Naive B cell (primary cell): ENCODE measurements around the gene ZCCHC17. TPM values are rescaled to one million over a fixed set of nuclear protein-coding genes. Genes with fewer than 3 reads are reported as not detected.

Experiments
- ATAC-seq, 2 donors: fragments of 150-1000 bp; cut with Tn5 transposase; 2 replicates each; pipeline ENCODE4 v1.10.0; 2021; ENCODE audit warnings: low read depth in 2 of 2, mild to moderate bottlenecking in 2 of 2, moderate library complexity in 2 of 2
- DNase-seq: peaks from one replicate; pipeline ENCODE4 v3.0.0; 2022
- H3K27ac Mint-ChIP-seq, 6 donors: one replicate each; pipeline ENCODE4 v1.8.0; 2020 to 2022; ENCODE audit warnings: mild to moderate bottlenecking in 6 of 6, mixed read lengths in 6 of 6, moderate library complexity in 5 of 6, inconsistent platforms in 2 of 6
- H3K27me3 Mint-ChIP-seq, 3 donors: one replicate each; pipeline ENCODE4 v1.8.0; 2021 to 2022; ENCODE audit warnings: mixed read lengths in 3 of 3, mild to moderate bottlenecking in 1 of 3
- H3K36me3 Mint-ChIP-seq, 2 donors: one replicate each; pipeline ENCODE4 v1.8.0; 2020 to 2022; ENCODE audit warnings: mixed read lengths in 2 of 2, inconsistent platforms in 1 of 2, mild to moderate bottlenecking in 1 of 2
- H3K4me1 Mint-ChIP-seq, 3 donors: one replicate each; pipeline ENCODE4 v1.8.0; 2020 to 2022; ENCODE audit warnings: mixed read lengths in 3 of 3, inconsistent platforms in 1 of 3, mild to moderate bottlenecking in 1 of 3, moderate library complexity in 1 of 3
- H3K4me3 Mint-ChIP-seq, 8 donors: one replicate each; pipeline ENCODE4 v1.8.0; 2020 to 2022; ENCODE audit warnings: mild to moderate bottlenecking in 8 of 8, mixed read lengths in 8 of 8, moderate library complexity in 8 of 8, inconsistent platforms in 2 of 8
- H3K9me3 Mint-ChIP-seq, 7 donors: one replicate each; pipeline ENCODE4 v1.8.0; 2020 to 2022; ENCODE audit warnings: mixed read lengths in 7 of 7, mild to moderate bottlenecking in 5 of 7, inconsistent platforms in 2 of 7, moderate library complexity in 1 of 7
- polyA plus RNA-seq, 6 donors: library from polyadenylated mRNA; unstranded; fragments of 300-500 nt; fragmentation: Illumina TruSeq; gene quantifications; one replicate each; pipeline ENCODE4 v1.2.3, GENCODE V29; 2021; ENCODE audit warnings: low read depth in 6 of 6

ZCCHC17 gene
- polyA plus RNA-seq, 6 donors from 2014 or later = 44.4 to 70.6 (median 50.6) TPM

DNA sequence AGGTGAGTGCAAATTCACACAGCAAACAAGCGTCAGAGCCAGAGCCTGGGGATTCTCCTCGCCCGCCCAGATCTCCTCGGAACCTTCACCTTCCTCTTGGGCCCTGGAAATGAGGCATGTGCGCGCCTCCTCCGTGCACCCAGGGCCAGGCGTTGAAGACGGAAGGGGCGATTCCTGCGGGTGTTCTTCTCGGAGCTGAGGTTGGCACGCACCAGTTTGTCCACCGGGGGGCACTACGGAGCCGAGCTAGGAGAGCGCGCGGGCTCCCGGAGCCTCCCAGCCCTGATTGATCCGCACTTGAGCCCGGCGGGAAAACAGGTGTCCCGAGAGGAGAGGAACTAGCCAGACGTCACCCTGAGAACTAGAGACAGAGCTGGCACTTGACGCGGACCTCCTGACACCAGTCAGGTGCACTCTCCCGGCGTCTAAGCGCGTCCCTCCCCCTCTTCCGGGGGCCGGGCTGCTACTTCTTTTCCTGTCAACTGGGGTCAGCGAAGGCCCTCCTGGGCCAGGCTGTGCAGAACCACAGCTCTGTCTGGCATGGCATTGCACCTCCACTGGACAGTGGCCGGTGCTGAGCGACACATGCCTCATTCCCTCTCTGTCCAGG, 97.9 kb downstream of the ZCCHC17 start:
- Mint-ChIP-seq H3K27me3 (peaks cover 0 to 8% (median 0%) of the 10 kb centered on the region in 3 donors), H3K4me3 (peak overlapping the region; percentile 80 to 96 (median 86)), H3K36me3 (no peaks in the 10 kb centered on the region), H3K4me1 (peaks cover 11 to 16% (median 15%) of the 10 kb centered on the region in 3 donors), H3K9me3 (no peaks in the 10 kb centered on the region), H3K27ac (peak overlapping the region; percentile 79 to 94 (median 83))
- ATAC-seq (peak; percentile 86 to 89), DNase-seq (peak; percentile 77)

DNA sequence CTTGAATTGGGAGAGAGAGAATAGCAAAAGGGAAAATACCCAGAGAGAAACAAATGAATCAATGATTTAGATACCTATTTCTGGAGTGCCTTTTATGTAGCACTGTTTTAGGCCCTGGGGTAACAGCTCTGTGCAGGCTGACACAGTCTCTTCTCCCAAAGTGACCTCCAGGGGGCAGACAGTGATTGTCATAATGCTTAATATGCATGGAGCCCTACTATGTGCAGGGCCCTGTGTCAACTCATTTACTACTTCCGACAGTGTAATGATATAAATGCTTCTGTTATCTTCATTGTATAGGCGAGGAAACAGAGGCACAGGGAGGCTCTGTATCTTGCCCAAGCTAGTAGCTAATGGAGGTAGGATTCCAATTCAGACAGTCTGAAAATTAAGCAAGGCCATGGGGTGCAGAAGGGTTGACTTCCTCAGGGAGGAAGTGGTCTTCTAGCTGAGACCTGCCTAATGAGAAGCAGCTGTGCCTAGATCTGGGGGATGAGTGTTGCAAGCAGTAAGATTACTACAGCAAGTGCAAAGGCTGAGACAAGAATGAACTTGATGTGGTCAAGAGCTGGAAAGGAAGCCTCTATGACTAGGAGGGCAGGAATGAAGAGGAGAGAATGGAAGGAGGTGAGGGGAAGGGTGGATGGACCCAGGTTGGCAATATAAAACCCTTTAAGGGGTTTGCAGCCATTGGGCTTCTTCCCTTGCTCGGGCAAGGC, 100.0 kb downstream of the ZCCHC17 start:
- Mint-ChIP-seq H3K4me1 (peaks cover 11 to 16% (median 15%) of the 10 kb centered on the region in 3 donors), H3K27me3 (peaks cover 0 to 8% (median 0%) of the 10 kb centered on the region in 3 donors), H3K4me3 (peak overlapping the region in 4 of 8 donors; percentile 3 to 32 (median 26)), H3K9me3 (no peaks in the 10 kb centered on the region), H3K36me3 (no peaks in the 10 kb centered on the region), H3K27ac (peak overlapping the region in 4 of 6 donors; percentile 19 to 92 (median 54))
- no peak for ATAC-seq
- DNase-seq = no peak

DNA sequence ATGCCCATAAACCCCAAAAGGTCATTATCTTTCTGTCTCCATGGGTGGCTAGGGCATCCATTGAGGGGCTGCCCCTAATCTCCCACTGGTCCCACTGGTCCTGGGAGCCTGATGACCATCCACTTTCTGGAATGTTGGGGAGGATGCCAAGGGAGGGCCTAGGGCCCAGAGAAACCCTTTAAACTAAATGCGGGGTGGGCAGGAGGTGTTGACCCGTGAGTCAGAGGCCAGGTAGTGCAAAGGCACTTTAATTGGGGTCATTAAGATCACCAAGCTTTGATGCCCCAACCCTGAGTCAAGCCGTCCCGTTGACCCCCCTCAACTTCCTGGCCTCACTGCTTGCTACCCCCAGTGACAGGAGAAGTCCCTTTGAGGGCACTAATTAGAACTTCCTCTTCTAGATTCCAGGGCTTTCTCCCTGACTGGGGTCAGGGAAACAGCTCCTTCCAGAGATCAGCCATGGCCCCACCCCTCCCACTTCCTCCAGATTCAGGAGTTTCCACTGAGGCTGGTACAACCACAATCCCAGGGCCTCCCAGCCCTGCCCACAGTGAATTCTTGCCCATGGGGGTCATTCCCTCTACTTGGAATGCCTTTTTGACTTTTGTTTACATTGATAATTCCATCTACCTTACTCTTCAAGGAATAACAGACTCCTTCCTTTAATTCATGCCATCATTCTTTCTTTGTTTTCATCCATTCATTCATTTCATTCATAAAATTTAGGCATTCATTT, 100.7 kb downstream of the ZCCHC17 start:
- H3K4me1 Mint-ChIP-seq = peaks cover 11 to 16% (median 15%) of the 10 kb centered on the region in 3 donors
- peak overlapping the region in 3 of 6 donors; percentile 11 to 47 (median 11) for H3K27ac Mint-ChIP-seq

DNA sequence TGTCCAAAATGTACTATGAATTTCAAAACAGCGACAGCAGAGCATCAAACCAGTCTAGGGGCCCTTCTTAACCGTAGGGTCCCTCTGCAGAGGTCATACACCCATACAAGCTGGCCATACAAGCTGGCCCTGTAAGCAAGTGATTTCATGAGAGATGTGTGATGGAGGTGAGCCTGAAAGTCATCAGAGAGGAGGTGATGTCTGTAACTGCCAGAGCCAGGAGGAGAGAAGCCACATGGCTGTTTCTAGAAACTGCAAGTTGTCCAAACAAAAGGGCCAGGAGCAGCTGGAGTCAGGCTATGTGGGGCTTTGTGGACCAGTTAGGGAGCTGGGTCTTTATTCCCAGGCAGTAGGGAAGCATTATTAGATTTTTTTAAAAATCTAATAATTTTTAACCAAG, 101.4 kb downstream of the ZCCHC17 start:
- Mint-ChIP-seq H3K9me3 (no peaks in the 10 kb centered on the region), H3K4me3 (no peak overlapping the region), H3K27me3 (peaks cover 0 to 1% (median 0%) of the 10 kb centered on the region in 3 donors), H3K36me3 (no peaks in the 10 kb centered on the region), H3K27ac (peak overlapping the region in 3 of 6 donors; percentile 11 to 61 (median 47)), H3K4me1 (peaks cover 11 to 16% (median 15%) of the 10 kb centered on the region in 3 donors)
- DNase-seq = no peak
- ATAC-seq = no peak

More for the DNA sequence above, 100.7 kb downstream of the ZCCHC17 start:
- H3K36me3 Mint-ChIP-seq = no peaks in the 10 kb centered on the region
- peaks cover 0 to 3% (median 0%) of the 10 kb centered on the region in 3 donors for H3K27me3 Mint-ChIP-seq
- ATAC-seq (no peak), DNase-seq (no peak)
- no peak overlapping the region for H3K4me3 Mint-ChIP-seq
- H3K9me3 Mint-ChIP-seq = no peaks in the 10 kb centered on the region

DNA sequence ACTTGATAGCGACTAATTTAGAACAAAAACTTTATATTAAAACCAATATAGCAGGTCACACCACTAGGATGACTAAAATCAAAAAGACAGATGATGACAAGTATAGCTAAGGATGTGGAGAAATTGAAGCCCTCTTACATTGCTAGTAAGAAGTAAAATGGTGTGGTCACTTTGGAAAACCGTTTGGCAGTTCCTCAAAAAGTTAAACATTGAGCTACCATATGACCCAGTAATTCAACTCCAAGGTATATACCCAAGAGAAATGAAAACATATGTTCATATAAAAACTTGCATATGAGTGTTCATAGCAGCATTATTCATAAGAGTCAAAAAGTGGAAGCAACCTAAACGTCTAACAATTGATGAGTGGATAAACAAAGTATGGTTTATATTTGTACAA, 103.1 kb downstream of the ZCCHC17 start:
- H3K36me3 Mint-ChIP-seq = no peaks in the 10 kb centered on the region
- no peak for ATAC-seq
- no peak for DNase-seq
- no peak overlapping the region for H3K4me3 Mint-ChIP-seq
- H3K27me3 Mint-ChIP-seq = peaks cover 2 to 8% (median 3%) of the 10 kb centered on the region in 3 donors
- no peak overlapping the region for H3K27ac Mint-ChIP-seq
- peaks cover 3 to 8% (median 6%) of the 10 kb centered on the region in 3 donors for H3K4me1 Mint-ChIP-seq
- peaks cover 0 to 5% (median 0%) of the 10 kb centered on the region in 7 donors for H3K9me3 Mint-ChIP-seq

DNA sequence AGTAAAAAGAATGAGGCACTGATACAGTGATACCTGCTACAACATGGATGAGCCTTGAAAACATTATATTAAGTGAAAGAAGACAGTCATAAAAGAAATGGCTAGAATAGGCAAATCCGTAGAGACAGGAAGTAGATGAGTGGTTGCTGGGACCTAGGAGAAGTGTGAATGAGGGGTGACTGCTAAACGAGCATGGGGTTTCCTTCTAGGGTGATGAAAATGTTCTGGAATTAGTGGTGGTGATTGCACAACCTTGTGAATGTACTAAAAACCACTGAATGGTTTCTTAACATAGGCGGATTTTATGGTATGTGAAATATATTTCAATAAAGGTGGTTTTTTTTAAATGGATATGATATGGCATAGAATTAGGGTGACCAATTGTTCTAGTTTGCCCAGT, 103.6 kb downstream of the ZCCHC17 start:
- no peak for ATAC-seq
- no peak overlapping the region for H3K27ac Mint-ChIP-seq
- H3K9me3 Mint-ChIP-seq = peaks cover 0 to 5% (median 0%) of the 10 kb centered on the region in 7 donors
- DNase-seq = no peak
- H3K4me1 Mint-ChIP-seq = peaks cover 0 to 4% (median 4%) of the 10 kb centered on the region in 3 donors
- H3K27me3 Mint-ChIP-seq = peaks cover 5 to 8% (median 6%) of the 10 kb centered on the region in 3 donors
- H3K36me3 Mint-ChIP-seq = no peaks in the 10 kb centered on the region
- no peak overlapping the region for H3K4me3 Mint-ChIP-seq

DNA sequence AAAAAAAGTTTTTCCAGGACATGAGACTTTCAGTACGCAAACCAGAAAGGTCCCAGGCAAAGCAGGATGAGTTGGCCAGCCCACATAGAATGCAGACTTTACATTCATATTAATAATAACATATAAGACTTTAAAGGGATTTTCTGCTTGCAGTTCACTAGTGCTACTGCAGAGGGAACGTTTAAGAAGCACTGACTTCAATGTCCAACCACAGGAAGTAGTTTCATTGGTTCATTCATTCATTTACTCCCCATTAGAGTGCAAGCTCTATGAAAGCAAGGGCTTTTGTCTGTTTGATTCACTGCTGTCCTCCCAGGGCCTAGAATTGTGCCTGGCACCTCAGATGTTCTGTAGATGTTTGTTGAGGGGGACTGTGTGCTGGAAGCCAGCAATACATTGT, 104.4 kb downstream of the ZCCHC17 start:
- Mint-ChIP-seq H3K4me3 (no peak overlapping the region), H3K27me3 (peaks cover 5 to 8% (median 6%) of the 10 kb centered on the region in 3 donors), H3K27ac (no peak overlapping the region), H3K4me1 (peaks cover 0 to 4% (median 4%) of the 10 kb centered on the region in 3 donors), H3K9me3 (peaks cover 0 to 5% (median 0%) of the 10 kb centered on the region in 7 donors), H3K36me3 (no peaks in the 10 kb centered on the region)
- DNase-seq (no peak), ATAC-seq (no peak)

DNA sequence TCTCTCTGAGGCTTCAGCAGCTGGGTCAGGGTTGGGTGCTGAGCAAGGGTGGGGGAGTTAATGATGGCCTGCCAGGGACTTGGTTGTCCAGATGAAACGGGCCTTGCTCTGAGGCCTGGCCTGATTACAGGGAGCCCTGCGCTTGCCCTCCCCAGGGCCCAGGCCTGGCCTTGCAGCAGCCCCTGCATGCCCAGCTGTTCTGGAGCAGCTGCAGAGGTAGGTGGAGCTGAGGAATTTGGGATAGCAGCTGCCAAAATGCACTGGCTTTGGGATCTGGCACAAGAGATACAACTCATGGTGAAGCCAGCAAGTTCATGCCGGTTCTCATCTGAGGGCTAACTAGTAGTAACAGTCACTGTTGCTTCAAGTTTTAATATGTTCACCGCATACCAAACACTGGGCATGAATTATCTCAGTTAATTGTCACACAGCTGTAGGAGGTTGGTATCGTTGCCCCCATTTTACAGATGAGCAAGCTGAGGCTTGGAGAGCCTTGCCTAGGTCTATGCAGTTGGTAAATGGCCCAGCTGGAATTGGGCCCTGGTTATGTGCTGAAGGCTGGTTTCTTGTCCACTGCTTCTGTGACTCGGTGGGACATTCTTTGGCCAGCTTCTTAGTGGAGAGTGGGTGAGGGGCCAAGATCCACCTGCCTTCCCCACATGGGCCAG, 108.9 kb downstream of the ZCCHC17 start:
- no peak overlapping the region for H3K4me3 Mint-ChIP-seq
- peak overlapping the region in 1 of 6 donors; percentile 77 for H3K27ac Mint-ChIP-seq
- ATAC-seq (no peak), DNase-seq (no peak)
- H3K36me3 Mint-ChIP-seq = no peaks in the 10 kb centered on the region
- H3K27me3 Mint-ChIP-seq = peaks cover 15 to 33% (median 31%) of the 10 kb centered on the region in 3 donors
- H3K4me1 Mint-ChIP-seq = no peaks in the 10 kb centered on the region
- peaks cover 0 to 5% (median 0%) of the 10 kb centered on the region in 7 donors for H3K9me3 Mint-ChIP-seq

DNA sequence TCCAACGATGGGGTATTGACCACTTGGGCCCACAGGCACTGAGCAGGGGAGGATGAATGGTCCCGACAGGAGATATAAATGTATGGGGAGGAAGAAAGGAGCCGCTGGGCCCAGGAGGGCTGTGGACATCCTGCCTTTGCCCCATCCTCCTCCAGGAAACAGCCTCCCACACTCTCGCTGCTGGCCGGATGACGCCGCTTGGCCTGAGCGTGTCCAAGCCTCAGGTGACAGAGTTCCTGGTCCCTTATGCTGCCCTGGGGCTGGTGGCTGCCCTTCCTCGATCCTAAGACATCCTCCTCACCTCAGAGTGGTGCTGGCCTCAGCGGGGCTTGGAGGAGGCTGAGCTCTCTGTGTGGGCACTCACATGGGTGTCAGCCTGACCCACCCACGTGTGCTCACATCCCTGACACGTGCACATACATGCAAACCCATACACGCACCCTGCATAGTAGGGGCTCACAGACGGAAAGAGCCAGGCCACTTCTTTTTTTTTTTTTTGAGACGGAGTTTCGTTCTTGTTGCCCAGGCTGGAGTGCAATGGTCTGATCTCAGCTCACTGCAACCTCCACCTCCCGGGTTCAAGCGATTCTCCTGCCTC, 110.3 kb downstream of the ZCCHC17 start:
- Mint-ChIP-seq H3K4me3 (no peak overlapping the region), H3K27ac (no peak overlapping the region), H3K9me3 (peaks cover 0 to 5% (median 0%) of the 10 kb centered on the region in 7 donors), H3K27me3 (peaks cover 26 to 47% (median 45%) of the 10 kb centered on the region in 3 donors), H3K36me3 (no peaks in the 10 kb centered on the region), H3K4me1 (peaks cover under 1 to 2% (median under 1%) of the 10 kb centered on the region in 3 donors)
- no peak for DNase-seq
- ATAC-seq = no peak

DNA sequence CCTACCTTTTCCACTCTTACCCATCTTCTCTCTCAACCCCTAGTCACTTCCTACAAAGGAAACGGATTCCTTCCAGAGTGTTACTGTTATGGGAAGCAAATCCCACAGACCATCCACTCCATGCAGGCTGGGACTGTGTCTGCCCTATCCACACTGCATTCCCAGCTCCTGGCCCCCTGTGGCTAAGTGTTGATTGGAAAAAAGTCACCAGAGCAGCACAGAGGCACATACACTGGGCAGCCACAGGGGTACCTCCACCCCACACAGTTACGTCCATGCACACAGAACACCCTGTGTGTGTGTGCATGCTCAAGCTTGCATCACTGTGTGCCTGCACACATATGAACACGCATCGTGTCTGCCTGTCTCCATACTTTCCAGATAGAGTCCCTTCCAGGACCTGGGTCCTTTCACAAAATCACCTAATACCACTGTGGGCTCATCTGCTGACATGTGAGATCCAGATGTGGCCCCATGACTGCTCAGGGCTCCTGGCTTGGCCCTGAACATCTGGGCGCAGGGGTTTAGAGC, 112.0 kb downstream of the ZCCHC17 start:
- H3K36me3 Mint-ChIP-seq = peaks cover 0 to 5% of the 10 kb centered on the region in 2 donors
- ATAC-seq (no peak), DNase-seq (no peak)
- H3K4me3 Mint-ChIP-seq = no peak overlapping the region
- H3K4me1 Mint-ChIP-seq = peaks cover 9 to 13% (median 10%) of the 10 kb centered on the region in 3 donors
- H3K27ac Mint-ChIP-seq = peak overlapping the region in 1 of 6 donors; percentile 33
- peaks cover 34 to 54% (median 51%) of the 10 kb centered on the region in 3 donors for H3K27me3 Mint-ChIP-seq
- peaks cover 0 to under 1% (median 0%) of the 10 kb centered on the region in 7 donors for H3K9me3 Mint-ChIP-seq

DNA sequence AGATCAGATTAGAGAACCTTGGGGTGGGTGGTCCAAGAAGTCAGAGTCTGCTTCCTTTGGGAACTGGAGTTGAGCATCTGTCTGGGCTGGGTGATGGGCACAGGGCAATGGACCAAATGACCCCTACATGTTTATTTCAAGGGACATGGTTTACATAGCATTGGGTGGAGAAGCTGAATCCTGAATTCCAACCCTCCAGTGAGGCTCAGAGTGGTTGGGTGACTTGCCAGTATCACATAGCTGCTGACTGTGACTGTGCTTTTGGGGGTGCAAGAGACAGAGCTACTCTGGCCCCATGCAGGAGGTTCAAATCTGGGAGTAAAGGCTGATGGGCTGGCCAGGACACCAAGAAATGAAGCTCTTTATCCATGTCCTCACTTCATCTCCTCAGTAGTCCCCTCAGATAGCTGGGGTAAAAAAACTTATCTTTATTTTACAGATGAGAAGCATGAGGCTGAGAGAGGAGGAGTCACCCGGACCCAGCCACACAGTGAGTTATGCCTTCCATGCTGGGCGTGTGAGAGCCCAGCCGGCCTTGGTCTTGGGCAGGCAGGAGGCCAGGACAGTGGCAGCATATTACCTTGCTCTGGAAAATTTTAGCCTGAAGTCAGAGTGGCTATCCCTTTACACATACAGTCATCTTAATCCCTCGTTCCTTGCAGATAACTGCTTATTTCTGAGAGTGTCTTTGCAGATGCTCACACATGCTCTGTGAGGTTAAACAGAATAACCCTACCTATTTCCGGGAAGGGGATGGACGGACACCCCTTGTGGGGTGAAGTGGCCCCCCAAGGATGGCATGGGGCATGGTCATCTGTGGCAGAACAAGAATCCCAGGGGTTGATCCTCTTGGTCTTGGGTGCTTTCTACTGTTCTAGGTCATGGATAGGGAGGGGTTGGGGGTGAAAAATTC, 113.4 kb downstream of the ZCCHC17 start:
- no peak for ATAC-seq
- Mint-ChIP-seq H3K27ac (peak overlapping the region in 1 of 6 donors; percentile 36), H3K9me3 (no peaks in the 10 kb centered on the region), H3K36me3 (peaks cover 0 to 8% of the 10 kb centered on the region in 2 donors), H3K4me1 (peaks cover 10 to 15% (median 13%) of the 10 kb centered on the region in 3 donors), H3K4me3 (peak overlapping the region in 1 of 8 donors; percentile 61), H3K27me3 (peaks cover 37 to 62% (median 60%) of the 10 kb centered on the region in 3 donors)
- DNase-seq = no peak
